Effector memory CD4-positive, alpha-beta T cell (primary cell): ENCODE data around the gene SBF2.
A peak's percentile ranks its signal among the peaks of the same experiment; 100 is the strongest.

Experiments
- DNase-seq, 3 donors: peaks; one replicate each; pipeline ENCODE4 v3.0.0-alpha.2; 2020
- H3K27ac ChIP-seq: 2 replicates; pipeline ENCODE4 v1.7.0; 2013; ENCODE audit warnings: mild to moderate bottlenecking, low read length, moderate library complexity; ENCODE audit not compliant: insufficient read depth, poor library complexity, severe bottlenecking
- H3K27me3 ChIP-seq: replicated peaks from 2 replicates; pipeline ENCODE4 v1.7.0; 2013; ENCODE audit warnings: mild to moderate bottlenecking, low read length; ENCODE audit not compliant: insufficient read depth, control insufficient read depth, poor library complexity, severe bottlenecking
- H3K36me3 ChIP-seq: 2 replicates; pipeline ENCODE4 v1.7.0; 2013; ENCODE audit warnings: mild to moderate bottlenecking, low read length, moderate library complexity; ENCODE audit not compliant: control insufficient read depth, insufficient read depth
- H3K4me1 ChIP-seq: 2 replicates; pipeline ENCODE4 v1.7.0; 2013; ENCODE audit warnings: low read length, mild to moderate bottlenecking; ENCODE audit not compliant: control insufficient read depth, insufficient read depth, poor library complexity, severe bottlenecking
- H3K4me3 ChIP-seq: 2 replicates; pipeline ENCODE4 v1.7.0; 2013; ENCODE audit warnings: low read length, low read depth, mild to moderate bottlenecking; ENCODE audit not compliant: insufficient read depth, poor library complexity, severe bottlenecking
- H3K9me3 ChIP-seq: 2 replicates; pipeline ENCODE4 v1.7.0; 2013; ENCODE audit warnings: mild to moderate bottlenecking, low read length, moderate library complexity; ENCODE audit not compliant: control insufficient read depth

The SBF2 gene

DNA sequence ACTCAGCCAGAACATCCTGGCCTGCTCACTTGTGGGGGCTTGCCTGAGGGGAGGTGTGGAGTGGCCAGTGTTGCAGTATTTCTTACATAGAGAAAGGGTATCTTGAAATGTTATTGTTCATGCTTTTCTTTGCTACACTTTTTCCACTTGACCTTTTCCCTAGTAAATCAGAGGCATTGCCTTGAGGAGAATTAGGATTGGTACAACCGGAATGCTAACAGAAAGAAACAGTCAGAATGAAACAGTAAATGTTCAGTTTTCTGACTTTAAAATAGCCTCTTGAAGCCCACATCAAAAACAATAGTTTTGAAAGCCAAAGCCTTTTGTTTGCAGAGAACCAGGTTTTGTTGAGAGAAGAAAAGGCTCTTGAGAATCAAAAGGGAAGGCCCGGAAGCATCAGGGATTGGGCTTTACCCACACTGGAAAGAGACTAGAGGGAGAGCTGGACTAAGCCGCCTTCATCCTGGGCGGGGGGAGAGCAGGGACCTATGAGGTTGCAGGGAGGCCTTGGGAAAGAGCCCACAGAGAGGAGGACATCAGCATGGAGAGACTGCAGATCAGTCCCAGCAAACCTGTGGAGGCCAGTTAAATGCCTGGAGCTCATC, 23.2 kb upstream of the SBF2 start:
- H3K27me3 ChIP-seq, result no peaks in the 10 kb centered on the region
- no peaks in the 10 kb centered on the region for H3K9me3 ChIP-seq
- no peak for DNase-seq
- no peaks in the 10 kb centered on the region for H3K4me1 ChIP-seq
- no peaks in the 10 kb centered on the region for H3K36me3 ChIP-seq
- no peak overlapping the region for H3K4me3 ChIP-seq
- no peak overlapping the region for H3K27ac ChIP-seq

DNA sequence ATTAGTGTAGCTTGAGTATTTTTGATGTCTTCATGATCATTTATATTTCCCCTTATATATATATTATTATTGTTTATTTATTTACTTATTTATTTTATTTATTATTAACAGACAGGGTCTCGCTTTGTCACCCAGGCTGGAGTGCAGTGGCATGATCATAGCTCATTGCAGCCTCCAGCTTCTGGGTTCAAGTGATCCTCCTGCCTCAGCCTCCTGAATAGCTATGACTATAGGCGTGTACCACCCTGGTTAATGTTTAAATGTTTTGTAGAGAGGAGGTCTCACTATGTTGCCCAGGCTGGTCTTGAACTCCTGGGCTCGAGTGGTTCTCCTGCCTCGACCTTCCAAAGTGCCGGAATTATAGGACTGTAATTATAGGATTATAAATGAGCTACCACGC, 21.1 kb upstream of the SBF2 start:
- H3K4me1 ChIP-seq, result no peaks in the 10 kb centered on the region
- H3K9me3 ChIP-seq, result no peaks in the 10 kb centered on the region
- H3K36me3 ChIP-seq, result no peaks in the 10 kb centered on the region
- H3K27ac ChIP-seq, result no peak overlapping the region
- no peak overlapping the region for H3K4me3 ChIP-seq
- no peaks in the 10 kb centered on the region for H3K27me3 ChIP-seq
- DNase-seq, result no peak

GRCh38 chr11:10314199-10315072, 20.4 kb upstream of the SBF2 start:
- Histone ChIP-seq H3K36me3 (no peaks in the 10 kb centered on the region), H3K4me3 (no peak overlapping the region), H3K27me3 (no peaks in the 10 kb centered on the region), H3K27ac (no peak overlapping the region), H3K4me1 (no peaks in the 10 kb centered on the region), H3K9me3 (no peaks in the 10 kb centered on the region)
- DNase-seq, result no peak

DNA sequence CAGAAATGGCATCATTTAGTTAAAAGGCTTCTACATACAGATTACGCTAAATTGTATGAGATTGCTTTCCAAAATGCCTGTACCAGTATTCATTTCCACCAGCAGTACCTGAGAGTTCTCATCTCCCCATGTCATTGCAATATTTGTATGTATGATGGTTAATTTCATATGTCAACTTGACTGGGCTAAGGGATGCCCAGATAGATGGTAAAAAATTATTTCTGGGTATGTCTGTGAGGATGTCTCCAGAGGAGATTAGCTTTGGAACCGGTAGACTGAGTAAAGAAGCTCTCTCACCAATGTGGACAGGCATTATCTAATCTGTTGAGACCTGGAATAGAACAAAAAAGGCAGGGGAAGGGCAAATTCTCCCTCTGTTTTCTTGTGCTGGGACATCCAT, 17.8 kb upstream of the SBF2 start:
- H3K4me1 ChIP-seq, result peaks cover 16% of the 10 kb centered on the region
- no peaks in the 10 kb centered on the region for H3K27me3 ChIP-seq
- H3K36me3 ChIP-seq, result no peaks in the 10 kb centered on the region
- no peak for DNase-seq
- H3K4me3 ChIP-seq, result no peak overlapping the region
- no peak overlapping the region for H3K27ac ChIP-seq
- H3K9me3 ChIP-seq, result no peaks in the 10 kb centered on the region

- peaks cover 12% of the 10 kb centered on the region for H3K27me3 ChIP-seq
- H3K36me3 ChIP-seq, result no peaks in the 10 kb centered on the region
- no peaks in the 10 kb centered on the region for H3K9me3 ChIP-seq
- no peak overlapping the region for H3K27ac ChIP-seq
- no peak for DNase-seq
- H3K4me3 ChIP-seq, result no peak overlapping the region
- peaks cover 30% of the 10 kb centered on the region for H3K4me1 ChIP-seq
These were observed 16.4 kb upstream of the SBF2 start for GRCh38 chr11:10310301-10310841.

GRCh38 chr11:10309163-10310093, 15.4 kb upstream of the SBF2 start:
- H3K27me3 ChIP-seq, result peaks cover 12% of the 10 kb centered on the region

DNA sequence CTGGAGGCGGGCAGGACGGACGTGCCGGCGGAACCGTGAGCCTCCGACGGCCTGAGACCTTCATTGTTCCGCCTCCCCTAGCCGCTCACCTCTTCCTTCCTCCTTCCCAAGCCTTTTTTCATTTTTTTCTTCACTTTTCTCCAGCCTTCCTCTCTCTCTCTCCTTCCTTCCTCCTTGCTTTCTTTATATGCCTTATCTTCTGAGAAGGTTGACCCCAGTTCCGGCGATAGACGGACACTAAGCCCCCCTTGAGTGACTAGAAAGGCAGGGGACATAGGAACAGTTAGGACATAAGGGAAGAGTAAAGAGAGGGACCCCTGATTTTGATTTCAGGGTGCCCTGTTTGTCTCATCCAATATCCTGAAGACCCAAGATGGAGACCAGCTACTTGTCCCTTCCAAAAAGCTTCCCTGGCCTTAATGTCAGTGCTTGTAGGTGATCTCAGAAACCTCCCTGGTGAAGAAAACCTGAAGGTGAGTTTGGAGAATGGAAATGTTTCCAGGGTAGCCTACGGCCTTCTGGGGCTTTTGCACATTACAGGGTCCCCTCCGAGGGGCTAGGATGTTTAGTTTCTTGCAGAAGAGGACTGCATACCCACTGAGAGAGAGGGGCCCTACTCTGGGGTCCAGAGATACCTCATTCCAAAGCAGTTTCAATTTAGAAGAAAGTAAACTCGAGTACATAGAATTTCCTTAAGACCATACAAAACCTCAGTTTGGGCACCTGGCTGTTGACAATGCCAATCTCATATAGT, 14.4 kb upstream of the SBF2 start:
- Histone ChIP-seq H3K36me3 (no peaks in the 10 kb centered on the region), H3K4me1 (peaks cover 46% of the 10 kb centered on the region), H3K27me3 (peaks cover 12% of the 10 kb centered on the region), H3K27ac (no peak overlapping the region), H3K4me3 (peak overlapping the region; percentile 98), H3K9me3 (no peaks in the 10 kb centered on the region)
- no peak for DNase-seq

More at GRCh38 chr11:10309163-10310093, 15.4 kb upstream of the SBF2 start:
- no peak for DNase-seq
- Histone ChIP-seq H3K9me3 (no peaks in the 10 kb centered on the region), H3K27ac (no peak overlapping the region), H3K36me3 (no peaks in the 10 kb centered on the region), H3K4me1 (peaks cover 35% of the 10 kb centered on the region), H3K4me3 (no peak overlapping the region)

DNA sequence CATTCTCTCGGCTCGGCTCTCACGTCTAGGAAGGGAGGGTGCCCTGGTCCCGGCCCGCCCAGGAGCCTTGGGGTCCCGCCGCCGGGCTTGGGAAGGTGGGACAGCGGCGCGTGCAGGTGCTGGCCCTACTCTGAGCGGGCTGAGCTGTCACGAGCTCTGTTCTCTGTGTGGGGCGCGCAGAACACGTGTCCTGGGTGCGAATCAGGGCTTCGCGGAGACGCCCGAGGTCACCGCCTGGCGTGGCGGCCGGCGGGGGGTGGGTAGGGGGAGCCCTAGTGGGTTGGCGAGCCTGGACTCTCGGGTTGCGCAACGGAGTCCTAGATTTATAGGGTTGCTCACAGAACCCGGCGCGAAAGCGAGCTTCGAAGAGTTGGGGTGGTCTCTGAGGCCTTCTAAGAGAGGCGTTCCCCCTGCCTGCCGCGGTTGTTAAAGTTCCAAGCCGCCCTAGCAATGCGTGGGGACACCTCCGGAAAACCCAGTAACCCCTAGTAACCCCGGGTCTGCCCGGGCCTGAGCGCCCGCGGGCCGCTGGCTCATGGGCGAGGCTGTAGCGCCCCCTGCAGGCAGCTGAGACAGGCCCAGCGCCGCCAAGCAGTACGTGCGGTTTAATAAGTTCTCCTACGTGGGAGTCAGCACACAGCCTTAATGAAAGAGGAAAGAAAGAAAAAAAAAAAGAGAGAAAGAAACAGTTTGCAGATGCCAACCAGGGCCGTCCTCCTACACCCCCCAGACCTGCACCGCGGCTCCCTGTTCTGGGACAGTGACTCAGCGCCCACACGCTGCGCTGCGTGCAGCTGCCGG, 13.6 kb upstream of the SBF2 start:
- Histone ChIP-seq H3K4me1 (peaks cover 47% of the 10 kb centered on the region), H3K36me3 (no peaks in the 10 kb centered on the region), H3K4me3 (peak overlapping the region; percentile 98), H3K27ac (no peak overlapping the region), H3K27me3 (peaks cover 12% of the 10 kb centered on the region), H3K9me3 (no peaks in the 10 kb centered on the region)
- DNase-seq, result peak; percentile 67 to 77 (median 74)

DNA sequence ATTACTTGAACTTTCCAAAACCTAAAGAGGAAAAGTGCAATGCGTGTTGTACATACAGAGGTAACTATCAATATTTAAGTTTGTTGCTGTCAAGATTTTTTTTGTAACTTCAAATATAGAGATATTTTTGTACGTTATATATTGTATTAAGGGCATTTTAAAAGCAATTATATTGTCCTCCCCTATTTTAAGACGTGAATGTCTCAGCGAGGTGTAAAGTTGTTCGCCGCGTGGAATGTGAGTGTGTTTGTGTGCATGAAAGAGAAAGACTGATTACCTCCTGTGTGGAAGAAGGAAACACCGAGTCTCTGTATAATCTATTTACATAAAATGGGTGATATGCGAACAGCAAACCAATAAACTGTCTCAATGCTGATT, 13.0 kb upstream of the SBF2 start:
- no peak overlapping the region for H3K27ac ChIP-seq
- DNase-seq, result no peak
- H3K4me3 ChIP-seq, result peak overlapping the region; percentile 98
- peaks cover 12% of the 10 kb centered on the region for H3K27me3 ChIP-seq
- no peaks in the 10 kb centered on the region for H3K36me3 ChIP-seq
- no peaks in the 10 kb centered on the region for H3K9me3 ChIP-seq
- H3K4me1 ChIP-seq, result peaks cover 47% of the 10 kb centered on the region
